UCSD-AML1 (cell line): ENCODE results near the gene DHTKD1.

Source experiments
- DNase-seq: peaks from one replicate; lab custom pipeline; 2025; ENCODE audit not compliant: unreplicated experiment; lab: John Stamatoyannopoulos, UW

Gene DHTKD1, protein sequence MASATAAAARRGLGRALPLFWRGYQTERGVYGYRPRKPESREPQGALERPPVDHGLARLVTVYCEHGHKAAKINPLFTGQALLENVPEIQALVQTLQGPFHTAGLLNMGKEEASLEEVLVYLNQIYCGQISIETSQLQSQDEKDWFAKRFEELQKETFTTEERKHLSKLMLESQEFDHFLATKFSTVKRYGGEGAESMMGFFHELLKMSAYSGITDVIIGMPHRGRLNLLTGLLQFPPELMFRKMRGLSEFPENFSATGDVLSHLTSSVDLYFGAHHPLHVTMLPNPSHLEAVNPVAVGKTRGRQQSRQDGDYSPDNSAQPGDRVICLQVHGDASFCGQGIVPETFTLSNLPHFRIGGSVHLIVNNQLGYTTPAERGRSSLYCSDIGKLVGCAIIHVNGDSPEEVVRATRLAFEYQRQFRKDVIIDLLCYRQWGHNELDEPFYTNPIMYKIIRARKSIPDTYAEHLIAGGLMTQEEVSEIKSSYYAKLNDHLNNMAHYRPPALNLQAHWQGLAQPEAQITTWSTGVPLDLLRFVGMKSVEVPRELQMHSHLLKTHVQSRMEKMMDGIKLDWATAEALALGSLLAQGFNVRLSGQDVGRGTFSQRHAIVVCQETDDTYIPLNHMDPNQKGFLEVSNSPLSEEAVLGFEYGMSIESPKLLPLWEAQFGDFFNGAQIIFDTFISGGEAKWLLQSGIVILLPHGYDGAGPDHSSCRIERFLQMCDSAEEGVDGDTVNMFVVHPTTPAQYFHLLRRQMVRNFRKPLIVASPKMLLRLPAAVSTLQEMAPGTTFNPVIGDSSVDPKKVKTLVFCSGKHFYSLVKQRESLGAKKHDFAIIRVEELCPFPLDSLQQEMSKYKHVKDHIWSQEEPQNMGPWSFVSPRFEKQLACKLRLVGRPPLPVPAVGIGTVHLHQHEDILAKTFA

DNA sequence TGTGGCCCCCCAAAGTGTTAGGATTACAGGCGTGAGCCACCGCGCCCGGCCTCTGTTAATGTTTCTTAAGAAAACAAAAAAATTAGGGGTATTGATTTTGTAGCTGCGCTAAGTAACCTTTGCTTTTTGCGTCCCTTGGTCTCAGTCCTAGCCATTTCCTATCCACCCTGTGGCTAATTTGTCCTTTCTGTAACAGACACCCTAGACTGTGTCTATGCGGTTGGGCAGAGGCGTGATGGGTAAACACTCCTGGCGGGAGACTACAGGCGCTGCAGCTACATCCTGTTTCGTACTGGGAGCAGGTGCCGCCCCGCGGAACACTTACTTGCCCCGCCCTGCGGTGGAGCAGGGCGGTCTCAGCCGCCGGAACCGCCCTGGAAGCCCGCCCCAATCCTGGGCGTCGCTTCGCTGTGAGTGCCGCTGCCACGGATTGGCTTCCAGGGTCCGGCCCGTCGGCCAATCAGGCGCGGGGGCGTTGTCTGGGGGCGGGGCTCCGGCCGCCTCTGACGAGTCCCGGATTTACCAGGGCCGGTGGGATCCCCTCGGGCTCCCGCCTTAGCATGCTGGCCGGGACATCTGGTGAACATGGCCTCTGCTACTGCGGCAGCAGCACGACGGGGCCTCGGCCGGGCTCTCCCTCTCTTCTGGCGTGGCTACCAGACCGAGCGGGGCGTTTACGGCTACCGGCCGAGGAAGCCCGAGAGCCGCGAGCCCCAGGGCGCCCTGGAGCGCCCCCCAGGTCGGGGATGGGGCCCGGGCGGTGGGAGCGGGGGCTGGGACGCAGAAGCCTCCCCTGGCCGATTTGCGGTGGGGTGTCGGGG is at the start of gene DHTKD1:
Gene DHTKD1, plus strand, starts transcription at position 506 of the 821 bp plus-strand sequence. Its CDS starts 80 bp downstream, at position 586.
- DNase-seq: peak; percentile 99

DNA sequence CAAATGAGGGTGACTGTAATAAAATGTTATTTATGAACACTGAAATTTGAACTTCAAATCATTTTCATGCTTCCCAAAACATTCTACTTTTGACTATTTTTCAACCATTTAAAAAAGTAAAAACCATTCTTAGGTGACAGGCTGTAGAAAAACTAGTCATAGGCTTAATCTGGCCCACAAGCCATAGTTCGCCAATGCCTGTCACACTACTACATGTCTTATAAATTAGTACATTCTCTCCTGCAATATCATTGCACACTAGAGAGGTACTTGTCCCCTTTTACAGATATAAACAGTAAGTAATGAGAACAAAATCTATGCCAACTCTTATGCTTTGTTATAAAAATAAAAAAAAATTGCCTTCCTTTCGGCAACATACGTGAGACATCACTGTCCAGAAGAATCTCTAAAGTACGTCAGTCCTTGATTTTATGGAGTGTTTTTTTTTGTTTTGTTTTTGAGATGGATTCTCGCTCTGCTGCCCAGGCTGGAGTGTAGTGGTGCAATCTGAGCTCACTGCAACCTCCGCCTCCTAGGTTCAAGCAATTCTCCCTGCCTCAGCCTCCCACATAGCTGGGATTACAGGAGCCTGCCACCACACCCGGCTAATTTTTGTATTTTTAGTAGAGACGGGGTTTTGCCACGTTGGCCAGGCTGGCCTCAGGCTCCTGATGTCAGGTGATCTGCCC is 49.3 kb upstream of the DHTKD1 start:
- DNase-seq: no peak

DNA sequence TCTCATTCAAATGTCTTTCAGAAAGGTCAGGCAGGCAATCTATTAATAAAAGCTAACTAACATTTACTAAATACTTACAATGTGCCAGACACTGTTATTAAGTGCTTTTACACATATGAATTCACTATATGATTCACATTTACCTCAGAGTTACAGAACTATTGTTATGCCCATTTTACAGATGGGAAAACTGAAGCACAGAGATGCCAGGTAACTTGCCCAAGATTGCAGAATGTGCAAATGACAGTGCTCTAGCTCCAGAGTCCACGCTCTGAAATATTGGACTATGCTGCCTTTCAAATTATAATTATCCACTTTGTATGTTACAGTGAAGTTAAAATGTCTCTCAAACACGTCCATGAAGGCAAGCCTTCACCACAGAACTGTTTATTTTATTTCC is 48.2 kb upstream of the DHTKD1 start:
- DNase-seq: no peak

DNA sequence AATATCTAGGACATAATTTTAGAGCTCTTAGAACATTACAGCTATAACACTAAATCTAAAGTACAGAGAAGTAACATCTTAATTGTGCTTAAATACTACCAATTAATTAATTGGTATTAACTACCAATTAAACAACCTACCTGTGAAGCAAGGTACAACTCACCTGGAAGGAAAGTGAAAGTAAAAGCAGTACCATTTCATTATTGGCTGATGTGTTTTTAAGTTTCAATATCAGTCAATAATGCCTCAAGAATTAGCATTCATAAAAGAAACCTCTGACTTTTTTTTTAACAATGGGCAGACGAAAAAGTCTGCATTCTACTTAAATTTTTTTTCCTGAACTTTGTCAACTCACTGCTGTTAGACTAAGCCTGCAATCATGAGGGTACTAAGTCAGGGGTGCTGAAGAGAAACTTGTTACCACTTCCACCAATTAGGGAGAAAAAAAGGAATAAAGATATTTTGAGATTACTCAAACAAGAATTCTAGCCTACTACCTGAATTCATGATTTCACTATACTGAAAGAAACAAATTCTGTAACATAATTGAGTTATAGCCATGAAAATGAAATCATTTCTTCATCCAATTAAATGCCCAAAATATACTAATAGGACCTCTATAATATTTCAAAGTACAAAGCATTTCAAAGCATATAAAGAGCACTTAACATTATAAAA is 46.0 kb upstream of the DHTKD1 start:
- no peak for DNase-seq

DNA sequence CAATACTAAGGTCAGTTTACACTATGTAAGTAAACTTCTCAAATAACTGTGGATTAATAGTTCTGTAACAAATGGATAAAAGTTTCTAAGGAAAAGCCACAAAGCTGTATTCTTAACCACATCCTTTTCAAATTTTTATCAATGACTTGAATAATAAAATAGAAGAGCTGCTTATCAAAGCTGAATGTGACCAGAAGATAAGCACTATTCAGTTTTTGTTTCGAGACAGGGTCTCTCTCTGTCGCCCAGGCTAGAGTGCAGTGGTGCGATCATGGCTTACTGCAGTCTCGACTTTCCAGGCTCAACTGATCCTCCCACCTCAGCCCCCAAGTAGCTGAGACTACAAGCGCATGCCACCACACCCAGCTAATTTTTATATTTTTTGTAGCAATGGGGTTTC is 43.2 kb upstream of the DHTKD1 start:
- no peak for DNase-seq

DNA sequence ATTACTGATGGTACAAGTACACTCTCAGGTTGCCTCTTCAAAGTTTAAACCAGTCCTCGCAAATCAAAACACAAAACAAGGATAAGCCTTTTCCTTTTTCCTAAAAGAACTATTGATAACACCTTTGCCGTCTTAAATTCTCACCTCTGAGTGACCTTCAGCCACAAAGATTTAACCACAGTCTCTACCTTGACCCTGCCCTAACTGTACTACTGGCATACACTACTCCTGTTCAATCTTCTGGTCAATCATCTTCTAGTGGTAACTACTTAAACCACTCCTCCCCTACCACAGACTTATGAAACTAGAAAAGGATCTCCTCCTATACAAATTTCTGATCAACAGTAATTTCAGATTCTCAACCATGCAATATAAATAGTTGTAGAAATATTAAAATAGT is 41.2 kb upstream of the DHTKD1 start:
- no peak for DNase-seq

DNA sequence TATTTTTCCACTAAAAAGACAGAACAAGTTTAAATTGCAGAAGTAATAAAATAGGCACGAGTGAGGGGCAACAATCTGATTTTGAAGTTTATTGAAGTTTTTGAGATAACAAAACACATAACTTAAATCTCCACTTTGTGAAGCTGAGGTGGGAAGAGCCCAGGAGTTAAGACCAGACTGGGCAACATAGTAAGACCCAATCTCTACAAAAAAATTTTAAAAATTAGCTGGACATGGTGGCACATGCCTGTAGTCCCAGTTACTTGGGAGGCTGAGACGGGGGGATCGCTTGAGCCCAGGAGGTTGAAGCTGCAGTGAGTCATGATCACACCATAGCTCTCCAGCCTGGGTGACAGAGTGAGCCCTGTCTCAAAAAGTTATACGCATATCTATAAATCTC is 37.4 kb upstream of the DHTKD1 start:
- DNase-seq: no peak

DNA sequence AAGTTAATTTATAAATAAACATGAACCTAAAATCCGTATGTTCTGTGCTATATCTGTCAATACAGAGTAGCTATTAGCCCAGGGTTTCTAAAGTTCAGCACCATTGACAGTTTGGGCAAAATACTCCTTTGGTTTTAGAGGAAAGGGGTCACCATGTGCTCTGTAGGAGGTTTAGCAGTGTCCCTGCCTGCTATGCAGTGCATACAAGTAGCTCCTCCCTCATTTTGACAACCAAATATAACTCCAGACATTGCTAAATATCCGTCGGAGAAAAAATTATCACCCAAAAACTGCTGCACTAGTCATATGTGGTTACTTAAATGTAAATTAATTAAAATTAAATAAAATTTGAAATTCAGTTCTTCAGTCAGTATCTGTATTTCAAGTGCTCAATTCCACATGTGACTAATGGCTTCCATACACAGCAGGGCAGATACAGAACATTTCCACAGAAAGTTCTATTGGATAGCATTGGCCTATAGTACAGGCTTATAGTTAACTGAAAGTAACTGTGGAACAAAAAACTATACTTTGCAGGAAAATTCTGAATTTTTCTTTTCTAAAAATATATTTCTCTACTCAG is 32.6 kb upstream of the DHTKD1 start:
- no peak for DNase-seq

DNA sequence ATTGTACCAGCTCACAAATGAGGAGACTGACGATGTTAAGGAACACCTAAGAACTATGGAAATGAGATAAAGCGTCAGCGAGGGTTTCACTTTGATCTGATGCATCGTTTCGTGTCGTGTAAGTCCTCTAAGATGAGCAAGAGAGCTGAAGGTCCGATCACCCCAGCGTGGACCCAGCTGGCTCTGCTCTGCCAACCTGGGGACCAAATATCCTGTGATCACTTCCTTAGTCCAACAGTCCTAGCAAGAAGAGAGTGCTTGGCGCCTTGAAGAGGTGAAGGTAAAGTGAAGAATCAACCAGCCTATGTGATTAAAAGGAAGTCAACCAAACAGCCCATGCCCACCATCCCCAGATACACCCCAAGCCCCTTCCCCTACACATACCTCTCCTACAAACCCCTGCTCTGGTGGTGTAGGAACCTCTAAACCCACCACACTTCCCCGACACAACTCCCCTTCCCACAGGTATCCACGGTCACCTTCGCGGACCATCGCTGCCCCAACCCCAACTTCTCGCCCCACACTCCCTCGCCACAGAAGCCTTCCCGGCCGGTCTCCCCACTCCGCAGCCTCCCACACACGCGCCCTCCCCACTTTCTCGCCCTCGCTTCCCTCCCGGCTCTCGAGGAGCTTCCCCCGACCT is 26.9 kb upstream of the DHTKD1 start:
- peak; percentile 42 for DNase-seq

DNA sequence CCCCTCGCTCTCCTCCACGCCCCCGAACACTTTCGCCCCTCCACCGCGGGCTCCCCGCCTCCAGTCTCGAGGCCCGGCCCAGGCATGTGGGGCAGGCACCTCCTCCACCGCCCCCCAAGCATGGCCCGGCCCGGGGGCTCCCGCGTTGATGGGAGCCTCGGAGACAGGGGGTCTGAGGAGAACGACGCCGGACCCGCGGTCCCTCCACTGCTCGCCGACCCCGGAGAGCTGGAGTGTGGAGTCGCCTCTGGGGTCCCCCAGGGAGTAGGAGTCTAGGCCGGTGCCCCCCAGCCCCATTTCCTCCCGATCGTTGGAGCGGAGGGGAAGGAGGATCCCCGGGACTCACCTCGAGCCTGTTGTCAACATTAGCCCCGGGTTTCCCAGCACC is 26.4 kb upstream of the DHTKD1 start:
- DNase-seq: peak; percentile 64

DNA sequence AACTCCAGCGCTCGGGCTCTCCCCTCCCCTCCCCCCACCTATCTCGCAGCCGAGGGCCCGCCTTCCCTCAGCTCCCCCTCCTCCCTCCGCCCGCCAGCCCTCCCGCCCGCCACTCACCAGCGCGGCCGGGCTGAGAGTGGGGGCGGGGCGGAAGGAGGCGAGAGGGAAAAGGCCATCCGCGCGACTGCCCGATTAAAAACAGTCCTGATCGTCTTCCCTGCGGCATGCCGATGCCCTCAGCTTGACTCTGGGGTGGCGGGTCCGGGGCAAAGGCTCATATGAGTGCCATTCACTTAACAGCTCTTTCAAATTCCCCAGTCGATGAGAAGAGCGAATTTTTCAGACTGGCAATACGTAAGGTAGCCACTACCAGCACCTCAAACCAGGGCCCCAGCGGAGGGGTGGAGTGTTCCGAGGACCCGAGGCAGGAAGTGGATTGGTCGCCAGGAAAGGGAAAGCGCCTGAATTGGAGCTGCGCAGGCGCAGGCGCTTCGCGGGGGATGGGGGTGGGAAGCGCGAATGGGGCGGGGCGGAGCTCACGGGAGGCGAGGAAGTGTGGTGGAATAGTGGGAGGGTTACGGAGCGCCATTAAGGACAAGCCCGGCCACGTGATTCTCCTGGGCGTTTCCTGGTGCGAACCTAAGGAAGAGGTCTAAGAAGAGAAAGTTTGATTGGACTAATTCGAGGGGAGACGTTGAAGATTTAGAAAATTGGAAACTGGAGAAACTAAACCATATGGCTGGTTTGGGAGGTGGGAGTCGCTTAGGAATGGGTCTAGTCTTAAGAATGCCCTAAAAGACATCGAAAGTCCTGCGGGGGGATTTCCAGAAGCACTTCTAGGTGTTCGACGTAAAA is 25.7 kb upstream of the DHTKD1 start, which contains the start of gene UPF2:
Gene UPF2, minus strand, starts transcription at position 13 of the 855 bp plus-strand sequence. CDS start 7,386 bp downstream, outside the sequence.
- DNase-seq: peak; percentile 99

DNA sequence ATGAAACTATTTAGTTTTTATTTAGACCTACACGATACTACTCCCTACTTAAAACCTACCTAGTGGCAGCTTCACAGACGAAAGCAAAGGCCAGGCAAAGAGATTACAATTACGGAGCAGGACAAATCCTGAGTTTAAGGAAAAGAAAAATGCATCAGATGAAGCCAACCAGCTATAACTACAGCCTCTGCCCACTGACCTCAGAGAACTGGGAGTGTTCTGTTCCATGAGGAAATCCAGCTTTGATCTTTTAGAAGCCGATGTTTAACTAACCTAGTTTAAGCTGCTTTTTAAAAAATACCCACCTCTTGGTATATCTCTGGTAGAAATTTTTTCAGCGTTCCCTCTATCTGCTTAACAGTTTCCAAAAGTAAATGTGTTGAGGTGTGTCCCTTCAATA is 23.2 kb upstream of the DHTKD1 start:
- DNase-seq: no peak

DNA sequence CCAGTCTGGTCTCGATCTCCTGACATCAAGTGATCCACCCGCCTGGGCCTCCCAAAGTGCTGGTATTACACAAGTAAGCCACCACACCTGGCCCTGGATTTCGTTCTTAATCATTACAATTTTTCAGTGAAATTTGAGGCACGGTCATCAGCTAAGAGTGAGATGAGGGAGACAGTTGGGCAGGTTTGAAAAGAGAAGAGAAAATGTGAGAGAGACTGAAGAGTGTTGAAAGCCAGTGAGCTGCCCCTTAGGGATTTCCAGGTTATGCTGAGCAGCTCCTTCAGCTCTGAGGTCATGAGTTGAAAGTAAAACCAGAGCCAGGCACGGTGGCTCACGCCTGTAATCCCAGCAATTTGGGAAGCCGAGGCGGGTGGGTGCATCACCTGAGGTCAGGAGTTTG is 20.2 kb upstream of the DHTKD1 start:
- DNase-seq: no peak

DNA sequence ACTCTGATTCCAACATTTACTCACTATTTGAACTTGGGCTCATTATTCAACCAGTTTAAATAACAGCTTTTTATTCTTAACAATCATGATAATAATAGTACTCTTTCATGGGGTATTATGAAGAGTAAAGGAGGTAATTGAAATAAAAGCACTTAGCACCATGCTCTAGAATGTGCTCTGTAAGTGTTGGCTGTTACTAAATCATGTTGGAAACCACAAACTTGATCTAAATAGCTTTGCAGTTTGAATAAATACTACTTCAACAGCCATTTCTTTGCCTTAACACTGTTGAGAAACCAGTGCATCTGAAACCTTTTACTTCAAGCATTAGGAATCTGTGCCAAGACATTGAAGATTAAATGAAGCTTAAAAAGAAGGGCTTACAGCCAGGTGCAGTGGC is 18.2 kb upstream of the DHTKD1 start:
- DNase-seq: no peak

DNA sequence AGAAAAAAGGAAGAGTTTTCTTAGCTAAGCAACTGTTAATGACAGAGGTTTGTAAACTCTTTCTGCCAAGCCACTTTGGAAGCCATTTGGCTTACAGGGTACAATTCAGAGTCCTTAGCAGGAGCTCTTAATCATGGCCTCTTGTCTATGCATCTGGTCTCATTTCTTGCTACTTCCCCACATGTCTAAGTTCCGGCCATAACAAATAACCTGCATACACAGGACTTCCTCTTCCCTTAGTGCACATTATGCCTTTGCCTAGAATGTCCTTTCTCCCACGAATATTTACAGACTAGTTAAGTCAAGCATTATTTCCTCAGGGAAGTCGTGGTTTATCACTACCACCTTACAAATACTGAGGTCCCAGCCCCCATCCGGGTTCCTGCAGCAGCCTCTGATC is 17.5 kb upstream of the DHTKD1 start:
- peak; percentile 22 for DNase-seq

DNA sequence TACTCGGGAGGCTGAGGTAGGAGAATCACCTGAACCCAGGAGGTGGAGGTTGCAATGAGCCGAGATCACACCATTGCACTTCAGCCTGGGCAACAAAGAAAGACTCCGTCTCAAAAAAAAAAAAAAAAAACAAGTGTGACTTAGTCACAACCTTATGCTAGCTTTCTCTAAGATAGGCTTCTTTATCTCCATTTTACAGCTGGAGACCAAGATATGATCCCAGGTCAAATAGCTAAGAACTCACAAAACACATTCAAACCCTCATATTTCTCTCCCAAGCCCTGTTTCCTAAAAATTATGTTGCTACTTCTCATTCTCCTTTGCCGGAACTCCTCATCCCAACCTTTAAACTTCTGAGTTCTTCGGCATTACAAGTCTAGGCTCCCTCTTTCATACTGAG is 13.0 kb upstream of the DHTKD1 start:
- DNase-seq: no peak

DNA sequence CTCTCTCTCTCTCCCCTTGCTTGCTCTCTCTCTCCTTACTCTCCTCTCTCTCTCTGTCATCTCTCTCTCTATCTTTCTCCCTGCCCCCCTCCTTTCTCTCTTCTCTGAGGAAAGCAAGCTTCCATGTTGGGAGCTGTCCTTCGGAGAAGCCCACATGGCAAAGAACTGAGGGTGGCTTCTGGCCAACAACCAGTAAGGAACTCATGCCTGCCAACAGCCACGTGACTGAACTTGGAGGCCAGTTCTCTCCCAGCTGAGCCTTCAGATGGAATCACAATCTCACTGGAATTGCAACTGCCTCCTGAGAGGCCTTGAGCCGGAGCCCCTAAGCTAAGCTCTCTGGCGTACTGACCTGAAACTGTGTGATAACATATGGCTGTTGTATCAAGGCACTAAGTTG is 12.0 kb upstream of the DHTKD1 start:
- DNase-seq: no peak

DNA sequence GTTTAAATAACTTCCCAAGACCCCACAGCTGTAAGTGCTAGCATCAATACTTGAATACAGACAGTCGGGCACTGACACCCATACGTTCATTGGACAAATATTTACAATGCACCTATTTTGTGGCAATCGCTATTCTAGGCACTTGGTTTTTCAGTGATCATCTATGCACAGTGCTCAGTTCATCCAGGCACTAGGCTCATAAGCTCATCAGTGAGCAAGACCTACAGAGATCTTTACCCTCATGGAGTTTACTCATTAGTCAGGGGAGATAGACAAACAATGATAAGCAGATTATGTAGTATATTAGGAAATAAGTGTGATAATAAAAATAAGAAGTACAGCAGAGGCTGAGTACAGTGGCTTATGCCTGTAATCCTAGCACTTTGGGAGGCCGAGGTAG is 7.6 kb upstream of the DHTKD1 start:
- no peak for DNase-seq
